ENCODE data around the gene MTOR.
A peak's percentile ranks its signal among the peaks of the same experiment; 100 is the strongest.
"Not testable (repeated sequence)": the region's sequence is repeated elsewhere in the genome, so short reads cannot be mapped to it uniquely, and the experiment has no call there.

MTOR gene

GRCh38 chr1:11280719-11281376, 18.5 kb upstream of the MTOR start:
- no peak for DNase-seq (ENCODE audit: low read depth)
- no peak overlapping the region for H3K4me3 ChIP-seq (ENCODE audit: low read length)
- no peak for TF ChIP-seq CTCF (IDR thresholded peaks at IDR 0.05; ENCODE audit: insufficient read depth, low read depth, low read length, missing control alignments)

- no peak for DNase-seq (ENCODE audit: low read depth)
- H3K4me3 ChIP-seq (ENCODE audit: low read length) = no peak overlapping the region
- TF ChIP-seq CTCF (IDR thresholded peaks at IDR 0.05; ENCODE audit: insufficient read depth, low read depth, low read length, missing control alignments) = no peak
Measured at GRCh38 chr1:11279630-11280029, 17.3 kb upstream of the MTOR start.

- no peak for TF ChIP-seq CTCF (IDR thresholded peaks at IDR 0.05; ENCODE audit: insufficient read depth, low read depth, low read length, missing control alignments)
- DNase-seq (ENCODE audit: low read depth) = no peak
- H3K4me3 ChIP-seq (ENCODE audit: low read length) = no peak overlapping the region
Measured at GRCh38 chr1:11279152-11279551, 16.8 kb upstream of the MTOR start.

GRCh38 chr1:11273595-11274234, 11.4 kb upstream of the MTOR start:
- DNase-seq (ENCODE audit: low read depth) = peak; percentile 7
- H3K4me3 ChIP-seq (ENCODE audit: low read length) = peak overlapping the region; percentile 74
- no peak for TF ChIP-seq CTCF (IDR thresholded peaks at IDR 0.05; ENCODE audit: insufficient read depth, low read depth, low read length, missing control alignments)

GRCh38 chr1:11272832-11273594, 10.7 kb upstream of the MTOR start, which contains the start of gene UBIAD1:
Gene UBIAD1 (plus strand): TSS chr1:11273198. CDS start chr1:11273532, 334 bp downstream.
- peak; percentile 33 for TF ChIP-seq CTCF (IDR thresholded peaks at IDR 0.05; ENCODE audit: insufficient read depth, low read depth, low read length, missing control alignments)
- H3K4me3 ChIP-seq (ENCODE audit: low read length) = peak within 1 kb of the TSS; percentile 74

GRCh38 chr1:11272544-11272831, 10.1 kb upstream of the MTOR start:
- no peak overlapping the region for H3K4me3 ChIP-seq (ENCODE audit: low read length)
- DNase-seq (ENCODE audit: low read depth) = no peak
- TF ChIP-seq CTCF (IDR thresholded peaks at IDR 0.05; ENCODE audit: insufficient read depth, low read depth, low read length, missing control alignments) = no peak

More at GRCh38 chr1:11272832-11273594, 10.7 kb upstream of the MTOR start, which contains the start of gene UBIAD1:
- peak; percentile 91 for DNase-seq (ENCODE audit: low read depth)

GRCh38 chr1:11267350-11268337, 5.3 kb upstream of the MTOR start:
- not testable (repeated sequence) for H3K4me3 ChIP-seq (ENCODE audit: low read length)
- DNase-seq (ENCODE audit: low read depth) = peak; percentile 79

Data from epithelial cell of esophagus (primary cell).